Activated CD4-positive, alpha-beta T cell treated with anti-CD3 and anti-CD28 coated beads, Interleukin-2, Interleukin-4, amounts not matched to agents 100 ng/mL and 50 ng/mL, durations not matched to agents 16 hours and 8 hours (primary cell): ENCODE results near the gene DOCK1.
"Not testable (repeated sequence)": the region's sequence is repeated elsewhere in the genome, so short reads cannot be mapped to it uniquely, and the experiment has no call there.

ENCODE experiments used
- DNase-seq: peaks from one replicate; pipeline ENCODE4 v3.0.0-alpha.2; 2020; ENCODE audit warnings: low spot score

Gene DOCK1

DNA sequence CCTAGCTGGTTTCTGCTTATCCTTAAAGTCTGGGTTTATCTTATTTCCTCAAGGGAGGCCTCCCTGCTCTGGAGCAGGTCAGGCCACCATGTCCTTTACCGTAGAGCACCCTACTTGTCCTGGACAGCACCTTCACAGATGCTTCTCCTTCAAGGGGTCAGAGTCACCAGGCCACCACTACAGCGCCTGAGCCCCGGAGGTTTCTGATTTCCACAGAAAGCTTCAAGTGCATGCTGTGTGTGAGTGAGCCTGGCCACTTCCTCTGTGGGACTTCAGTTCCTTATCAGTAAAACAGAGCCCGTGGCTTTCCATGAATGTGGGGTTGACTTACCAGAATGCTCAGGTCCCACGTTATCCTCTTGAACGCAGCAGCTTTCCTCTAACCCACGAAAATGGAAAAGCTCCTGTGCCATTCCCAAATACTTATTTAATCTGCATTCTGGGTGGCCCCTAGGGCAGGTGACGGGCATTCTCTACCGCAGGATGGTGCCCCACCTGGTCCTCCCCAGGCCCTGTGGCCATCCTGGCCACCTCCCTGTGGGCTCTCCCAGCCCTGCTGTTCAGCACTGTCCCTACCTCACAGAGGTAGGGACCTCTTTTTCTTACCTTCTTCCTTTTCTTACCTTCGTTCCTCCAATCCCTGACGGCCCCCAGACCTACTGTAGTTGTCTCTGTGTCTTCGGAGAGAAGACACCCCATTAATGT is 1.4 kb upstream of the DOCK1 start:
- DNase-seq = no peak

DNA sequence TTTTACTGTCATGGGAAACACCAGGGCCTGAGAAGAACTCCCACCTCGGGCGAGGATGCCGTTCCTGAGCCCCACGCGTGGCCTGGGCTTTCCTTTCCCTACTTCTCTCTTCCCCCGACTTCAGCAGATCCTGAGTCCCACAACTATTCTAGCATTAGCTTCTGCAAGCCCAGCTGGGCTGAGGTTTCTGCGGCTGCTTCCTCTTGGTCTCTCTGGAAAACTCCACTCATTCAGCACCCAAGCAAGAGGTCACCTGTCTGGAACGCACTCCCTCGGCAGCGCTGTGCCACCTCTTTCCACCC is 761 bp upstream of the DOCK1 start:
- DNase-seq = no peak

DNA sequence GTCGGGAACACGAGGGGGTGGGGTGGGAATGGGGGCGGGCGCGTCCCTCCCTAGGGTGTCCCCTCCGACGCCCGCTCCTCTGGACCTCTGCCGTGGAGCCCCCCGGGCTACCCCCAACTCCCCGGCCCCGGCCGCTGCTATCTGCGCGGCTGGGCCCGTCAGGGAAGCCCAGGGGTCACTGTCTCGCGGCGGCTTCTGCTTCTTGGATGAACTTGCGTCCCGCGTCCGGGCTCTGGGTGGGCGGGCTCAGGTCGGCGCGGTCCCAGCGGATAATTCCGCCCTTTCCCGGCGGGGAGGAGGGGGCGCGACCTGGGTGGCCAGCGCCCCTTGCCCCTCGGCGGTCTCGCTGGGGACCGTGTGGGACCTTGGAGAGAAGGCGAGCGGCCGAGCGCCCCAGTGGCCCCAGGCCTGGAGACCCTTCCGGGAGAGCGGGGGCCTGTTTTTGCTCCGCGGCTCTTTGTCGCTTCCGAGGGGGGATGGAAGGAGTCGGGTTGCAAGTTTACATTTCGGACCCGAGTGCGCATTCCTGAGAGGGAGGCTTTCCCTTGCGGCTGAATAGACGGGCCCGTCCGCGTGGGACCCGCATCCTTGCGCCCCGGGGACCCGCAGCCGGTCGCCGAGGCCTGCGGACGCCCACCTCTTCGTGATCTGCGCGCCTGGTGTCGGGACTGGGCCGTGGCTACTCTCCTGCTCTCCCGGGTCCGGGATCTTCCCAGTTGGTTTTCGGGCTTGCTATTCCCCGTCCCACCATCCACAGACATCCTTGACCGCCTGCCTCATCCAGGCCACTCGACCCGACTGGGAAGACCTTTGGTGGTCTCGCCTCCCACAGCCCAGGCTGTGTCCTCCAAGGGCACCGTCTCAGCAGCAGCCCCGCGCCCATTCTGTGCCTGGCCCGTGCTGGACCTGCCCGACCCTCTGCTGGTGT is 812 bp downstream of the DOCK1 start:
- no peak for DNase-seq

DNA sequence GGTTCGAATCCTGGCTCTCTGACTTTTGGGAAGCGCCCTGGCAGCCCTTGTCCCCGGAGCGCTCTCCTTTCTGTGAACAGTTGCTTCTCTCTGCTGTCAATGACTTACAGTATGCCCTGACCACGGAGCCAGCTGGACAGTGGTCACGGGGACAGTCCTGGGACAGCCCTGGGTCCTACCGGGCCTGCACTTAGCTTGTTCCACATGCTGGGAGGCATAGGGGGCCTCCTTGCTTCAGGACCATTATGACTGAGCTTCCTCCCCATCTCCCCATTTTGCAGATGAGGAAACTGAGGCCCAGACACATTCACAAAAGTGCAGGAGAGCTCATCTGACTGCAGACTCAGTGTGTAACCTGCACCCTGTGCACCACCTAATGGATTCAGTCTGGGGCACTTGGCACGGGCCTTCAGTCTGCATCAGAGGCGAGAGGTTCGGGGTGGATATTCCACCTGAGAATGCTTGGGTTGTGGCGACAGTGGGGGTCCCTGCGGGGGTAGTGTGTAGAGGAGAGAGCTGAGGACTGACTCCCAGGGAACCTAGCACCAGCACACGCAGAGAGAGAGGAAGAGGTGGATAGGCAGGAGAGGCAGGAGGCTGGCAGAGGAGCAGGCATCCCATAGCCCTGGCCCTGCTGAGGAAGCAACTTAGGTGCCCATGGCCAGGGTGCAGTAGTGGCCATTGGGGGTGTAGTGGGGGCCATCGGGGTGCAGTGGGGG is 1.6 kb downstream of the DOCK1 start:
- DNase-seq = no peak

DNA sequence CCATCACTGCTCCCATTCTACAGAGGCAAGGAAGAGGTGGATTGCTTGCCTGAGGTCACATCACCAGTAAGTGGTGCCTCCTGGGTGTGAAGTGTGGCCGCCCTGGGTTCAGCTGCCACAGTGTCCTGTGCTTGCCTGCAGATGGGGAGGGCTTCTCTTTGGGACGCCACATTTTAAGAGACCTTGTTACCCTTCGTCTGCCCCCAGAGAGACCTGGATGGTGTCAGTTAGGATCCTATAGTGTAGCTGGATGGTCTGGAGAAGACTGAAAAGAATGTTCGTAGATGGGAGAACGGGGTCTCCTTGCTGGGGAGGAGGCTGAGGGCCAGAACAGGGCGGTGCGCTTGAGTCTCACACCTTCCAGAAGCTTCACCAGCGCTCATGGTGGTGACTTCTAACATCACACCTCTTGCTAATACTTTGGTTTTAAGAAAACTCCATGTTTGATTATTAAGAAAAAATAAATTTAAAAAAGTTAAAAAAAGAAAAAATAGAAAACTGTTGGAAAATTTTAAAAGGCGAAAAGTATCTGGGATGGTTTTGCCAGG is 2.3 kb downstream of the DOCK1 start:
- no peak for DNase-seq

DNA sequence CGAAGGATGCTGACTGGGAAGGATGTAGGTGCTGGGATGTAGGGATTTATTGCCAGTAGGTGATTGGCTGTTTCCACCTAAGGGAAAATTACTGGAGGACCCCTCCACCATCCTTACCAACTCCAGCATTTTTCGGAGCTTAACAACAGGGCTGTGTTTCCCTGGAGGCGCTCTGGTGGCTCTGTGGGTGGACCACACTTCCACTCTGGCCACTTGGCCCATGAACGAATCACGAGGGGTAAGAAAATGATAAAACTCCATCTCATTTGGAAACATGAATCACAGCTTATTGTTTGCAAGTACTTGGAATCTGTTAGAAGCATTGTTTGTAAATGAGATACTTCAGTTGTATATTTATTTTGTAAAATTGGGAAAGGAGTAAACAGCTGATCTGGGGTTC is 3.0 kb downstream of the DOCK1 start:
- no peak for DNase-seq

DNA sequence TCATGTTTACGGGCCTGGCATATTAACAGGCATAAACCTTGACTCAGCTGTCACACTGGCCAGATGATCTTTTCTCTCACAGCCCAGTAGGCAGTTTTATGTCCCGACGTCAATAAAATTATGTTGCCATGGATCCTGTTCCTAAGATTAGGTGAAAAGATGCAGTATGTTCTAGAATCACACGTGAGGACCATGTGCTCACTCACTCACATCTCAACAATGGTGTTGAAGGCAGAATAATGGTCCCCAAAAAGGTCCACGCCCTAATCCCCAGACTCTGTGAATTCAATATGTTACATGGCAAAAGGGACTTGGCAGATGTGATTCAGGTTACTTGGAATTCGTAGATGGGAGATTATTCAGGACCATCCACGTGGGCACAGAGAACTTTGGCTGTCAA is 3.5 kb downstream of the DOCK1 start:
- DNase-seq = no peak

DNA sequence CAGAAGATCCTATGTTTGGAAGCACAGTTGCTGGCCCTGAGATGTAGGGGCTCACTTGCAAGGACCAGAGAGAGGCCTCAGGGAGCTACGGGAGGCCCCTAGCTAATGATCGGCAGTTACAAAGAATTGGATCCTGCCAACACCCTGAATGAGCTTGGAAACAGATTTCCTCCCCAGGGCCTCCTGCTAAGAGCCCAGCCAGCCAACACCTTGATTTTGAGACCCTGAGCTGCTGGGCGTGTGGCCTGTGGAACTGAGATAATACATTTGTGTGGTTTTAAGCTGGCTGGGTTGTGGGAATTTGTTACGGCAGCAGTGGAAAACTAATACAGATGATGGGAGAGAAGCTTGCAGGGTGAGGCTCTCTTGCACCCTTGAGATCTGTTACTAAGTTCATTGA is 3.9 kb downstream of the DOCK1 start:
- DNase-seq = no peak

DNA sequence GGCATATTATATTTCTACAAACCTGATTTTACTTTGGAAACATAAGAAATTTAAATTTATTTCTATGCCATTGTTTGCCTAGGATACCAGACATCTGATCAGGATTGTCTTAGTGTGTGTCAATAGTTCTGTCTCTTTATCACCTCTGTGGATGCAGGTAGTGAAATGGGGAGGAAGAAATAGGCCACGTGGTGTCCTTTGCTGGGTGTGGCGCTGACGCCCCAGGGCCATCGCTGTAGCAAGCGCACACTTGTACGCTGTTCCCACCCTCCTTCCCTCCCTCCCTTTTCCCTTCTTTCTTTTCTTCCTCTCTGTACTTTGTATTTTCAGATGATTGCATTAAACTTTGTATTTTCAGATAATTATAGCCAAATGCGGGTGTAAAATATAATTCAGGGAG is 5.0 kb downstream of the DOCK1 start:
- DNase-seq = no peak

DNA sequence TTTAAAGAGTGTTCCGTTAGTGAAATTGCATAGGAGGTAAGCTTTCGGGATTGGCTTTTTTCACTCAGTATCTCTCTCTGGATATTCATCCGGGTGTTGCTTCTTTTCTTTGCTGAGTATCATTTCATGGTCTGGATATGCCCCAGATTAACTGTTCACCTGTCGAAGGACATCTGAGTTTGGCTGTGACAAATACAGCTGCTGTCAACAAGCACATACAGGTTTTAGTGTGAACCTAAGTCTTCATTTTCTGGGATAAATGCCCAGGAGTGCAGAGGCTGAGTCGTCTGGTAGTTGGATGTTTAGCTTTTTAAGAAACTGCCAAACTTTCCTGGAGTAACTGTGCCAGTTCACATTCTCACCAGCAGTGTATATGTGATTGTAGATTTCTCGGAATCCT is 5.6 kb downstream of the DOCK1 start:
- no peak for DNase-seq

DNA sequence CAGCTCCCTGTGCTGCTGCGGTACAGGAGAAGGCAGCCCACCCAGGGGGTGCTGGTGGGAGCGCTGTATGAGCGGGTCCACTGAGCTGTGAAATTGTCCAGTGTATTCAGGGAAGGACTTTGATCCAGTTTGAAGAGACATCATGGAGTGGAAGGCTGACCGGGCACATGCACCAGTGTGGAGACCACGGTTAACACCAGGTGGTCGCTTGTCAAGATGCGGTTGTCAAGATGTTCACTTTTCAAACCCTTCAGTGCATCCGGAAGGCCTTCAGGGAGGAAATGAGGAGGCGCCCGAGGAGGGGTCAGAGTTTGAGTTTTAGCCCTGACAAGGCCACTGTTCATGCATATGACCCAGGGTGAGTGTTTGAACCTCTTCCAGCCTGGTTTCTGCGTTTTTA is 6.1 kb downstream of the DOCK1 start:
- DNase-seq = no peak

DNA sequence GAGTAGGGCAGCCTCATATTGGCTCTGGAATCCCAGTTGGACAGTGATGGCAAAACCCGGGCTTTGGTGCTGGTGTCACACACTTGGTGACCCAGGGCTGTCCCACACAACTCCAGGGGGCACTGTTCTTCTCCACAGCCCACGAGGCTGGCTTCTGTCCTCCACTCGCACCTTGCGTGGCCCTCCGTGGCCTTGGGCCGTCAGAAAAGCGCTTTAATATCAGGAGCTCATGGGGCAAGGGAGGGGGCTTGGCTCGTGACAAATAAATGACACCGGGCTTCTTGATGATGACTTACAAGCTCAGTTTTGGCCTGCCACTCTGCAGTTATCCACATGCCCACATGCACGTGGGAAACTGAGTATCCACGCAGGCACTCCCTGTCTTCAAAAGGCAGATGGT is 8.1 kb downstream of the DOCK1 start:
- no peak for DNase-seq

DNA sequence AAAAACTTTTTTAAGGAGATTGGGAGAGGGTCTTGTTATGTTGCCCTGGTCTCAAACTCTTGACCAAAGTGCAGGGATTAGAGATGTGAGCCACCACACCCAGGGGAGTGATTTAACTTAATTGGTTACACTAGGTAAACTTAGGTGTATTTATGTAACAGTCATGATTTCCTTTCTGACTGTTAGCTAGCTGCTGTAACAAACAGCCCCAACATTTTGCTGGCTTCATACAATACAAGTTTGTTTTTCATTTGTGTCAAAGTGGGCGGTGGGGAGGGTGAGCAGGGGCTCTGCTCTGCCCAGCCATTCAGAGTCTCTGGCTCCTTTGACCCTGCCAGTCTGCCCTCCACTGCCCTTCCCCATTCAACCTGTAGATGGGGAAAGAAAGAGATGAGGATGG is 9.3 kb downstream of the DOCK1 start:
- no peak for DNase-seq

DNA sequence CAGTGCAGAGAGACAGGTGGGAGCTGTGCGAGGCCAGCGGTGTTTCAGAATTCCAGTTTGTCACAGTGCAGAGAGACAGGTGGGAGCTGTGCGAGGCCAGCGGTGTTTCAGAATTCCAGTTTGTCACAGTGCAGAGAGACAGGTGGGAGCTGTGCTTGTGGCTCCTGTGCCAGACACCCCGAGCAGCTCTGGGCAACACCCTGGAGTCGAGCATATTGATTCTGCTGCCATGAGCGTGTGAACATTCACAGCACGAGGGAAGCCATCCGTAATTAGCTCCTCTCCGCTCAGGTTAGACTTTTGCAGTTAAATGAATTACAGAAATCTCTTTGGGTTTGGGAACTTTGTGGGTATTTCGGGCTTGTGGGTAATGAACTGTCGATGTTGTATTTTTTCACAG is 11.7 kb downstream of the DOCK1 start:
- DNase-seq = not testable (repeated sequence)

DNA sequence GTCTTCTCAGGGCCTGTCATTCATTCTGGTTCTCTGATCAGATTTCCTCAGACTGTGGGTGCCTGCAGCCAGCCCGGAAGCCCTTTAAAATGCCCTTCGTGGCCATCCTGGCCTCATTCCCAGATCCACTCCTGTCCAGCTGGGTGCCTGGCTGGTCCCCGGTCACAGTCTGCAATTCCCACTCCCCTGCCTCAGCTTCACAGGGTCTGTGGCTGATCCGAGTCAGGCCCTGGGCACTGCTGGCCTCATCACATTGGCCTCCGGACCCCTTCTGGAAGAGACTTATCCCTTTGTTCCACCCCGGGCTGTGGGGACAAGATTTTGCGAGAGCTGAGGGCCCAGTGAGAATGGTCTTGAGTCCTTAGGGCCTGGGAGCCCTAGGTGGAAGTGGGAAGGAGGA is 12.1 kb downstream of the DOCK1 start:
- DNase-seq = no peak

DNA sequence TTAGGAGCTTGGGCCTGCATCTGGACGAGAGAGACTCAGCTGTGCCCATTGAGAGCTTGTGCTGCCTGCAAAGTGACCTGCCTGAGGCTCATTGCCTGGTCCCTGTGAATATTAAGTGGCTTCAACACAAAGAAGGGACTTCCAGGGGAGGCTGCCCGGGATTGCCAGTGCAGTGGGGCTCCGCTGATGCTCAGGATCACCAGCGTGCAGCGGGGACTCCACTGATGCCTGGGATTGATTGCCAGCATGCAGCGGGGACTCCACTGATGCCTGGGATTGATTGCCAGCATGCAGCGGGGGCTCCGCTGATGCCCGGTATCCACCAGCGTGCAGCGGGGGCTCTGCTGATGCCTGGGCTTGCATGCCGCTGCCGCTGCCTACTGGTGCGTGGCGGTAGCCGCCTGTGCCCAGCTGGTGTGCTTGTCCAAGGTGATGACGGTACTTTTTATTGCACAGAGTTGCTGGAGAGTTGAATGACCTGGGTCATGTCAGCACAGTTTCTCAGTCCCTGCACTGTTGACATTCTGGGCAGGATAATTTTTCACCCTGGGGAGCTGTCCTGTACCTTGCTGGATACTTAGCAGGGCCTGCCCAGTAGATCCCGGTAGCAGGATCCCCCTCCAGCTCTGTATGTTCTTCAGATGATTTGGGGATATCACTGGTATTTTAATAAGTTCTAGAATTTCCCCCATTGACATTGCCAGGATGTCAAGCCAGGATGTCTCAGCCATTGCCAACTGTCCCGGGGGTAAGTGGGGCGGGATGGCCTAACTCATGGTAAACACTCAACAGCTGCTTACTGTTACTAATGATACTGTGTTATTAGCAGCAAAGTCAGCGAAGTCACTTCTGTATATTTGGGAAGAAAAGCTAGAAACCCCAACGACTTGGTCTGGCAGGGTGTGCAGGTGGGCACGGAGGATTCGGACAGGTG is 13.0 kb downstream of the DOCK1 start:
- no peak for DNase-seq

DNA sequence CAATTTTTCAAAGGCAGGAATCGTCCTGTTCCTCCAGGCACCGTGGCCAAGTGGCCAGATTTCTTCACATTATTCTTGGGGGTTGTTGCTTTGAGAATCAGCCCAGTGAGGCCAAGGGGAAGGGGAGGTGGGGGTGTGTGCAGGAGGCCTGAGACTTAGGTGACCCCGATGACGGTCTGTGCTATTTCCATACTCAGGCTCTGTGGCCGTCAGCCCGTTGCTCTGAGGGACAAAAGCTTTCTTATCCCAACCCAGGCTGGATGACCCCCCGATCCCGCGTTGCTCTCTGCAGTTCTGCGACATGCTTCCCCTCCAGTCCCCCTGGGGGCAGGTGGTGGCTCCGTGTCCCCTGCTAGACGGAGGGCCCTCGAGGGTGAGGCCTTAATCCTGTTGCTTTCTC is 14.2 kb downstream of the DOCK1 start:
- no peak for DNase-seq

DNA sequence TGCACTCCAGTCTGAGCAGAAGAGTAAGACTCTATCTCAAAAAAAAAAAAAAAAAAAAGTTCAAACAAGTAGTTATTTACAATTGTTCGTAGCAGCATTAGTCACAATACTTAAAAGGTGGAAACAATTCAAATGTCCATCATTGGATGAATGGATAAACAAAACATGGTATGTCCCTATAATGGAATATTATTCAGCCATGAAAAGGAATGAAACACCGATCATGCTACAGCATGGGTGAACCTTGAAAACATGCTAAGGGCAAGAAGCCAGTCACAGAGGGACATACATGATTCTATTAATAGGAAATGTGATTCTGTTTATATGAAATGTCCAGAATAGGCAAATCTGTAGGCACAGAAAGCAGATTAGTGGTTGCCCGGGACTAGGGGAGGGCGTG is 15.9 kb downstream of the DOCK1 start:
- DNase-seq = no peak

DNA sequence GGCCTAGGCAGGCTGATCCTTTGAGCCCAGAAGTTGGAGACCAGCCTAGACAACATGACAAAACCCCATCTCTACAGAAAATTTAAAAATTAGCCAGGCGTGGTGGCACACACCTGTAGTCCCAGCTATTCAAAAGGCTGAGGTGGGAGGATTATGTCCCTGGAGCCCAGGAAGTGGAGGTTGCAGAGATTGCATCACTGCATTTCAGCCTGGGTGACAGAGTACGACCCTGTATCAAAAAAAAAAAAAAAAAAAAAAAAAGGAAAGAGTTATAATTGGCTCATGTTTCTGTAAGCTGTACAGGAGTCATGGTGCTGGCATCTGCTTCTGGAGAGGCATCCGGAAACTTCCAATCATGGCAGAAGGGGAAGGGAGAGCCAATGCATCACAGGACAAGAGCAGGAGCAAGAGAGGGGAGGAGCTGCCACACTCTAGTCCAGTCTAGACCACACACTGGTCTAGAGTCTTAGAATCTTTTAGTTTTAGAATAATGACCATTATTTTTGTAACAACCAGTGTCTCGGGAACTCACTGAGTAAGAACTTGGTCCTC is 16.8 kb downstream of the DOCK1 start:
- no peak for DNase-seq

DNA sequence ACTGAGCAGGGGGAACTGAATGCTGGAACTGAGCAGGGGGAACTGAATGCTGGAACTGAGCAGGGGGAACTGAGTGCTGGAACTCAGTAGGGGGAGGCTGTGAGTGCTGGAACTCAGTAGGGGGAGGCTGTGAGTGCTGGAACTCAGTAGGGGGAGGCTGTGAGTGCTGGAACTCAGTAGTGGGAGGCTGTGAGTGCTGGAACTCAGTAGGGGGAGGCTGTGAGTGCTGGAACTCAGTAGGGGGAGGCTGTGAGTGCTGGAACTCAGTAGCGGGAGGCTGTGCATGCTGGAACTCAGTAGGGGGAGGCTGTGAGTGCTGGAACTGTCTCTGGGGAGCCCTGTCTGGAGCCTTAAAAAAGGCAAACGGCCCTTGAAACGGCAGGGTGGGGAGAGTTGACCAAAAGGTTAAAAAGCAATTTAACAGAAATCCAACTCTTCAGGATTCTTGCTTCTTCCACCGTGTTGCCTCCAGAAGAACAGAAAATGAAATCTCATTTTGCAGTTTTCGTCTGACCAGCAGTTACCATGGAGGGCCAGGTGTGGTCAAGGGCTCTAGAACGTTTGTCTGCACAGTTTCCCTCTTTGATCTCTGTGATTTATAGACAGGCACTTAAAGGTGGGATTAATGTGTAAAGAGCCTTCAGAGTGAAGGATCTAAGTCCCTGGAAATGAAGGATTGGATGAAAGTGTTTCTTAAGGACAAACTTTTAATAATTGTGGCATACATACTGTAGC is 19.1 kb downstream of the DOCK1 start:
- DNase-seq = no peak

DNA sequence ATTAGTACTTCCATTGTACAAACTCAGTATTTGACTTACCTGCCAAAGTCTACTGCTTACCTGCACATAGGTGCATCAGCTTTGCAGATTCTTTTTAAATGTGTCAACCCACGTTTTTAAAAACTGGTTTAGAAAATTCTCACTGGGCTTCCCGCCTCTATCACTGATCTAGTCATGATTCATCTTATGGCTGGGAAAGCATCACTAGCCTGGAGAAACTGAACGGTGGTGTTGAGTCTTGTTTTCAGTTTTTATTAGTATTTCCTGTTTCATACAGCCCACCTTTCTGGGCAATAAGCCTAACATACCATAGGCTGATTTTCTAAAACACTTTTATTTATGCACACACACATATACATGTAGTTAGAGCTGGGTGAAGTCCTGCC is 19.7 kb downstream of the DOCK1 start:
- no peak for DNase-seq
